Activated T-helper 17 cell treated with anti-CD3 and anti-CD28 coated beads, Interleukin-2, amount 50 U/mL, for 72 hours (primary cell): ENCODE data around the gene PLCH2. TPM values are rescaled to one million over a fixed set of nuclear protein-coding genes. Genes with fewer than 3 reads are reported as not detected.

Experiments
- total RNA-seq, 2 donors: library from RNA; stranded (reverse); gene quantifications; one replicate each; pipeline ENCODE4 v1.2.3, GENCODE V29; 2022

Gene PLCH2
- total RNA-seq, 2 donors from 2014 or later = 3.4 to 28.1 TPM

Other genes with a start within 250 kb of the PLCH2 start
- 10 to 100 TPM; 39.5 to 52.1 TPM for gene SKI, start 248.0 kb upstream of the PLCH2 start, total RNA-seq
- gene MORN1, start 84.7 kb upstream of the PLCH2 start, total RNA-seq = 1 to 10 TPM; 4.4 to 5.3 TPM
- 100 to 1,000 TPM; 120 to 180 TPM for gene RER1, start 84.4 kb upstream of the PLCH2 start, total RNA-seq
- 10 to 100 TPM; 10.0 to 13.1 TPM for gene PEX10, start 63.7 kb upstream of the PLCH2 start, total RNA-seq
- gene PANK4, start 50.3 kb downstream of the PLCH2 start, total RNA-seq = 10 to 100 TPM; 41.7 to 54.9 TPM
- not detected for gene HES5, start 54.0 kb downstream of the PLCH2 start, total RNA-seq
- gene TNFRSF14, start 80.1 kb downstream of the PLCH2 start, total RNA-seq = 100 to 1,000 TPM in 1 of 2 donors, 10 to 100 TPM in 1; 93.2 to 299 TPM
- gene PRXL2B, start 110.5 kb downstream of the PLCH2 start, total RNA-seq = 10 to 100 TPM; 27.4 to 36.3 TPM
- under 1 TPM; 0.54 to 0.87 TPM for gene MMEL1, start 156.7 kb downstream of the PLCH2 start, total RNA-seq